ENCODE measurements around the gene IFNW1. TPM values are rescaled to one million over a fixed set of nuclear protein-coding genes. Genes with fewer than 3 reads are reported as not detected.

The IFNW1 gene
- total and polyA plus RNA-seq, 7 donors: not detected

GRCh38 chr9:21097817-21098216 is 43.8 kb downstream of the IFNW1 start:
- Histone ChIP-seq H3K9me3 (no peaks in the 10 kb centered on the region), H3K4me1 (peaks cover 0 to 20% (median 12%) of the 10 kb centered on the region in 4 donors), H3K36me3 (no peaks in the 10 kb centered on the region), H3K27me3 (no peaks in the 10 kb centered on the region), H3K27ac (peak overlapping the region in 2 of 4 donors; percentile 82 to 84), H3K4me3 (no peak overlapping the region)
- intact Hi-C loops (cut with DNase I): loop anchor here (5.0 to 10.0 kb wide), 2 partner anchors 113 to 476 kb away; partner anchors contain the start of gene MLLT3
- WGBS, 2 donors: 65 to 85% methylated on average over 2 of the region's 2 CpGs
- DNase-seq: no peak
- TF ChIP-seq EP300 (IDR thresholded peaks at IDR 0.05) (no peak), CTCF (IDR thresholded peaks at IDR 0.05) (no peak), POLR2AphosphoS5 (IDR thresholded peaks at IDR 0.05) (no peak)

- no peak for TF ChIP-seq EP300 (IDR thresholded peaks at IDR 0.05)
- no peak for TF ChIP-seq POLR2AphosphoS5 (IDR thresholded peaks at IDR 0.05)
- no peak for TF ChIP-seq CTCF (IDR thresholded peaks at IDR 0.05)
- peak overlapping the region; percentile 70 to 84 (median 78) for H3K27ac ChIP-seq
- peaks cover 0 to 20% (median 12%) of the 10 kb centered on the region in 4 donors for H3K4me1 ChIP-seq
- intact Hi-C loops (cut with DNase I): loop anchor here (5.0 to 10.0 kb wide), 2 partner anchors 112 to 475 kb away; partner anchors contain the start of gene MLLT3
- DNase-seq: no peak
- H3K4me3 ChIP-seq: peak overlapping the region in 2 of 4 donors; percentile 38 to 42
- no peaks in the 10 kb centered on the region for H3K9me3 ChIP-seq
- H3K27me3 ChIP-seq: no peaks in the 10 kb centered on the region
- WGBS, 2 donors: 46 to 53% methylated on average over 2 of the region's 2 CpGs
- no peaks in the 10 kb centered on the region for H3K36me3 ChIP-seq
Measured at GRCh38 chr9:21096901-21097255, 44.8 kb downstream of the IFNW1 start.

- 31 to 36% methylated on average over 6 of the region's 6 CpGs for WGBS, 2 donors
Measured at GRCh38 chr9:21096172-21096900, 45.3 kb downstream of the IFNW1 start.

GRCh38 chr9:21095561-21095960 is 46.1 kb downstream of the IFNW1 start:
- peaks cover 0 to 20% (median 12%) of the 10 kb centered on the region in 4 donors for H3K4me1 ChIP-seq
- no peaks in the 10 kb centered on the region for H3K9me3 ChIP-seq
- peak overlapping the region; percentile 70 to 84 (median 78) for H3K27ac ChIP-seq
- no peaks in the 10 kb centered on the region for H3K36me3 ChIP-seq
- H3K27me3 ChIP-seq: no peaks in the 10 kb centered on the region
- TF ChIP-seq EP300 (IDR thresholded peaks at IDR 0.05) (no peak), POLR2A (IDR thresholded peaks at IDR 0.05) (no peak), POLR2AphosphoS5 (IDR thresholded peaks at IDR 0.05) (no peak), CTCF (IDR thresholded peaks at IDR 0.05) (no peak)
- H3K4me3 ChIP-seq: no peak overlapping the region
- intact Hi-C loops (cut with DNase I): loop anchor here (5.0 to 10.0 kb wide), 2 partner anchors 111 to 473 kb away; partner anchors contain the start of gene MLLT3
- no peak for DNase-seq

More at GRCh38 chr9:21096172-21096900, 45.3 kb downstream of the IFNW1 start:
- intact Hi-C loops (cut with DNase I): loop anchor here (5.0 to 10.0 kb wide), 2 partner anchors 112 to 474 kb away; partner anchors contain the start of gene MLLT3
- H3K36me3 ChIP-seq: no peaks in the 10 kb centered on the region
- no peaks in the 10 kb centered on the region for H3K27me3 ChIP-seq
- H3K9me3 ChIP-seq: no peaks in the 10 kb centered on the region
- no peak for DNase-seq
- TF ChIP-seq POLR2AphosphoS5 (IDR thresholded peaks at IDR 0.05) (peak in 3 of 4 donors; percentile 26 to 50 (median 32)), POLR2A (IDR thresholded peaks at IDR 0.05) (no peak)
- H3K4me1 ChIP-seq: peaks cover 0 to 20% (median 12%) of the 10 kb centered on the region in 4 donors
- H3K27ac ChIP-seq: peak overlapping the region; percentile 70 to 84 (median 78)
- peak overlapping the region; percentile 11 to 42 (median 32) for H3K4me3 ChIP-seq

Small RNA genes lying within 50 kb of the gene (small RNA-seq; reads per million reads assigned to genes)
- 0 reads per million in 3 donors for gene IFNWP4
- gene RF00019: 0 reads per million in 3 donors

Other genes with a start within 250 kb of the IFNW1 start
- gene HACD4, start 110.2 kb downstream of the IFNW1 start, total RNA-seq: 10 to 100 TPM in 3 of 4 donors, 1 to 10 TPM in 1; 8.8 to 14.7 (median 12.2) TPM
- gene HACD4, start 110.2 kb downstream of the IFNW1 start, polyA plus RNA-seq: 1 to 10 TPM; 1.4 to 2.4 (median 2.3) TPM
- not detected for gene IFNB1, start 63.9 kb downstream of the IFNW1 start, total RNA-seq
- gene IFNB1, start 63.9 kb downstream of the IFNW1 start, polyA plus RNA-seq: under 1 TPM in 1 of 3 donors, not detected in 2; 0.20 TPM
- not detected for gene IFNA21, start 24.8 kb upstream of the IFNW1 start, total RNA-seq
- gene IFNA21, start 24.8 kb upstream of the IFNW1 start, polyA plus RNA-seq: not detected
- gene IFNA4, start 45.8 kb upstream of the IFNW1 start, total RNA-seq: not detected
- gene IFNA4, start 45.8 kb upstream of the IFNW1 start, polyA plus RNA-seq: not detected
- gene IFNA7, start 60.4 kb upstream of the IFNW1 start, total RNA-seq: not detected
- gene IFNA7, start 60.4 kb upstream of the IFNW1 start, polyA plus RNA-seq: not detected
- gene IFNA10, start 65.3 kb upstream of the IFNW1 start, total RNA-seq: not detected
- gene IFNA10, start 65.3 kb upstream of the IFNW1 start, polyA plus RNA-seq: not detected
- gene IFNA16, start 75.5 kb upstream of the IFNW1 start, total RNA-seq: not detected
- not detected for gene IFNA16, start 75.5 kb upstream of the IFNW1 start, polyA plus RNA-seq
- gene IFNA17, start 86.4 kb upstream of the IFNW1 start, total RNA-seq: not detected
- not detected for gene IFNA17, start 86.4 kb upstream of the IFNW1 start, polyA plus RNA-seq
- gene IFNA14, start 98.2 kb upstream of the IFNW1 start, total RNA-seq: not detected
- gene IFNA14, start 98.2 kb upstream of the IFNW1 start, polyA plus RNA-seq: not detected
- not detected for gene IFNA5, start 163.5 kb upstream of the IFNW1 start, total RNA-seq
- not detected for gene IFNA5, start 163.5 kb upstream of the IFNW1 start, polyA plus RNA-seq
- 10 to 100 TPM; 17.2 to 26.4 (median 22.0) TPM for gene KLHL9, start 193.6 kb upstream of the IFNW1 start, total RNA-seq
- gene KLHL9, start 193.6 kb upstream of the IFNW1 start, polyA plus RNA-seq: 1 to 10 TPM; 8.4 to 9.8 (median 8.8) TPM
- gene IFNA6, start 209.1 kb upstream of the IFNW1 start, total RNA-seq: not detected
- not detected for gene IFNA6, start 209.1 kb upstream of the IFNW1 start, polyA plus RNA-seq
- not detected for gene IFNA13, start 226.2 kb upstream of the IFNW1 start, total RNA-seq
- gene IFNA13, start 226.2 kb upstream of the IFNW1 start, polyA plus RNA-seq: not detected
- gene IFNA2, start 243.6 kb upstream of the IFNW1 start, total RNA-seq: under 1 TPM in 1 of 4 donors, not detected in 3; 0.33 TPM
- under 1 TPM in 1 of 3 donors, not detected in 2; 0.06 TPM for gene IFNA2, start 243.6 kb upstream of the IFNW1 start, polyA plus RNA-seq